ENCODE measurements around the gene TMOD2.

The TMOD2 gene

GRCh38 chr15:51736751-51737521 is 14.5 kb upstream of the TMOD2 start:
- Histone ChIP-seq H3K9ac (ENCODE audit: low read length) (peak overlapping the region; percentile 17), H3K79me2 (ENCODE audit: control insufficient read depth, insufficient read depth, low read length, poor library complexity) (no peaks in the 10 kb centered on the region), H3K4me2 (ENCODE audit: low read length) (peak overlapping the region; percentile 96), H3K23ac (ENCODE audit: low read length) (no peak overlapping the region), H3K4me3 (ENCODE audit: low read depth, low read length) (peak overlapping the region; percentile 85), H4K8ac (ENCODE audit: low read depth, low read length) (peak overlapping the region; percentile 77), H3K4me1 (ENCODE audit: control insufficient read depth in 1 of 2, insufficient read depth in 2 of 2, low read length in 2 of 2) (peaks cover 2 to 6% of the 10 kb centered on the region in 2 experiments), H3K27me3 (ENCODE audit: insufficient read depth, low read length) (no peaks in the 10 kb centered on the region), H3K18ac (ENCODE audit: low read length) (peak overlapping the region; percentile 57), H3K27ac (ENCODE audit: low read depth, low read length) (no peak overlapping the region), H3K36me3 (ENCODE audit: control insufficient read depth in 1 of 2, insufficient read depth in 2 of 2, low read length in 2 of 2) (no peaks in the 10 kb centered on the region), H2AFZ (ENCODE audit: insufficient read depth, low read length, poor library complexity) (peak overlapping the region; percentile 81), H4K12ac (ENCODE audit: low read depth, low read length) (peak overlapping the region; percentile 32), H3K9me3 (ENCODE audit: insufficient read depth, low read depth, low read length) (no peaks in the 10 kb centered on the region), H3K79me1 (ENCODE audit: low read length) (peaks cover 4% of the 10 kb centered on the region), H4K91ac (ENCODE audit: low read depth, low read length) (no peak overlapping the region), H2BK120ac (ENCODE audit: insufficient read depth, low read length, poor library complexity) (peak overlapping the region; percentile 9), H2AK5ac (ENCODE audit: low read length) (no peak overlapping the region), H3K14ac (ENCODE audit: low read length) (peak overlapping the region; percentile 12), H2BK12ac (ENCODE audit: low read length) (no peak overlapping the region), H2BK5ac (ENCODE audit: low read depth, low read length, poor library complexity) (no peak overlapping the region), H3K4ac (ENCODE audit: low read depth, low read length) (no peak overlapping the region)
- peak; percentile 25 to 54 for DNase-seq
- WGBS (ENCODE audit: extremely low coverage, insufficient coverage, insufficient read length): no CpG with 5 or more reads among the region's 69 CpGs

GRCh38 chr15:51737522-51738305 is 13.7 kb upstream of the TMOD2 start, which contains the start of gene LYSMD2:
Gene LYSMD2, minus strand, starts transcription at chr15:51737655. Its CDS starts 33 bp downstream, at chr15:51737622.
- H3K14ac ChIP-seq (ENCODE audit: low read length): peak within 1 kb of the TSS; percentile 12
- no peak within 1 kb of the TSS for H2BK5ac ChIP-seq (ENCODE audit: low read depth, low read length, poor library complexity)
- no peaks in the 10 kb centered on the region for H3K79me2 ChIP-seq (ENCODE audit: control insufficient read depth, insufficient read depth, low read length, poor library complexity)
- no peak within 1 kb of the TSS for H2BK12ac ChIP-seq (ENCODE audit: low read length)
- H3K4ac ChIP-seq (ENCODE audit: low read depth, low read length): no peak within 1 kb of the TSS
- H4K91ac ChIP-seq (ENCODE audit: low read depth, low read length): no peak within 1 kb of the TSS
- H2AFZ ChIP-seq (ENCODE audit: insufficient read depth, low read length, poor library complexity): peak within 1 kb of the TSS; percentile 81
- H3K4me3 ChIP-seq (ENCODE audit: low read depth, low read length): peak within 1 kb of the TSS; percentile 85
- no peaks in the 10 kb centered on the region for H3K9me3 ChIP-seq (ENCODE audit: insufficient read depth, low read depth, low read length)
- H2AK5ac ChIP-seq (ENCODE audit: low read length): no peak within 1 kb of the TSS
- no peaks in the 10 kb centered on the region for H3K27me3 ChIP-seq (ENCODE audit: insufficient read depth, low read length)
- no peaks in the 10 kb centered on the region for H3K36me3 ChIP-seq (ENCODE audit: control insufficient read depth in 1 of 2, insufficient read depth in 2 of 2, low read length in 2 of 2)
- peak within 1 kb of the TSS; percentile 17 for H3K9ac ChIP-seq (ENCODE audit: low read length)
- peak within 1 kb of the TSS; percentile 32 for H4K12ac ChIP-seq (ENCODE audit: low read depth, low read length)
- no peak within 1 kb of the TSS for H3K23ac ChIP-seq (ENCODE audit: low read length)
- H2BK120ac ChIP-seq (ENCODE audit: insufficient read depth, low read length, poor library complexity): peak within 1 kb of the TSS; percentile 9
- peaks cover 4% of the 10 kb centered on the region for H3K79me1 ChIP-seq (ENCODE audit: low read length)
- peak within 1 kb of the TSS; percentile 96 for H3K4me2 ChIP-seq (ENCODE audit: low read length)
- peak within 1 kb of the TSS; percentile 77 for H4K8ac ChIP-seq (ENCODE audit: low read depth, low read length)
- WGBS (ENCODE audit: extremely low coverage, insufficient coverage, insufficient read length): no CpG with 5 or more reads among the region's 67 CpGs
- peaks cover 2 to 4% of the 10 kb centered on the region in 2 experiments for H3K4me1 ChIP-seq (ENCODE audit: control insufficient read depth in 1 of 2, insufficient read depth in 2 of 2, low read length in 2 of 2)
- no peak within 1 kb of the TSS for H3K27ac ChIP-seq (ENCODE audit: low read depth, low read length)
- DNase-seq: peak in 1 of 2 donors; percentile 38
- H3K18ac ChIP-seq (ENCODE audit: low read length): peak within 1 kb of the TSS; percentile 57

- Histone ChIP-seq H2BK5ac (ENCODE audit: low read depth, low read length, poor library complexity) (no peak overlapping the region), H2AK5ac (ENCODE audit: low read length) (no peak overlapping the region), H2BK120ac (ENCODE audit: insufficient read depth, low read length, poor library complexity) (no peak overlapping the region), H3K79me2 (ENCODE audit: control insufficient read depth, insufficient read depth, low read length, poor library complexity) (no peaks in the 10 kb centered on the region), H3K4ac (ENCODE audit: low read depth, low read length) (no peak overlapping the region), H3K27ac (ENCODE audit: low read depth, low read length) (no peak overlapping the region), H3K9ac (ENCODE audit: low read length) (no peak overlapping the region), H4K12ac (ENCODE audit: low read depth, low read length) (no peak overlapping the region), H3K27me3 (ENCODE audit: insufficient read depth, low read length) (no peaks in the 10 kb centered on the region), H3K14ac (ENCODE audit: low read length) (no peak overlapping the region), H3K18ac (ENCODE audit: low read length) (no peak overlapping the region), H4K8ac (ENCODE audit: low read depth, low read length) (no peak overlapping the region), H2BK12ac (ENCODE audit: low read length) (no peak overlapping the region), H3K79me1 (ENCODE audit: low read length) (peaks cover 4% of the 10 kb centered on the region), H4K91ac (ENCODE audit: low read depth, low read length) (no peak overlapping the region), H3K36me3 (ENCODE audit: control insufficient read depth in 1 of 2, insufficient read depth in 2 of 2, low read length in 2 of 2) (no peaks in the 10 kb centered on the region), H3K23ac (ENCODE audit: low read length) (no peak overlapping the region), H3K4me3 (ENCODE audit: low read depth, low read length) (no peak overlapping the region), H3K4me1 (ENCODE audit: control insufficient read depth in 1 of 2, insufficient read depth in 2 of 2, low read length in 2 of 2) (peaks cover 2 to 4% of the 10 kb centered on the region in 2 experiments), H3K9me3 (ENCODE audit: insufficient read depth, low read depth, low read length) (no peaks in the 10 kb centered on the region), H2AFZ (ENCODE audit: insufficient read depth, low read length, poor library complexity) (no peak overlapping the region), H3K4me2 (ENCODE audit: low read length) (no peak overlapping the region)
- DNase-seq: no peak
- no CpG with 5 or more reads among the region's 2 CpGs for WGBS (ENCODE audit: extremely low coverage, insufficient coverage, insufficient read length)
Observed at GRCh38 chr15:51738553-51738952, 12.8 kb upstream of the TMOD2 start.

DNA sequence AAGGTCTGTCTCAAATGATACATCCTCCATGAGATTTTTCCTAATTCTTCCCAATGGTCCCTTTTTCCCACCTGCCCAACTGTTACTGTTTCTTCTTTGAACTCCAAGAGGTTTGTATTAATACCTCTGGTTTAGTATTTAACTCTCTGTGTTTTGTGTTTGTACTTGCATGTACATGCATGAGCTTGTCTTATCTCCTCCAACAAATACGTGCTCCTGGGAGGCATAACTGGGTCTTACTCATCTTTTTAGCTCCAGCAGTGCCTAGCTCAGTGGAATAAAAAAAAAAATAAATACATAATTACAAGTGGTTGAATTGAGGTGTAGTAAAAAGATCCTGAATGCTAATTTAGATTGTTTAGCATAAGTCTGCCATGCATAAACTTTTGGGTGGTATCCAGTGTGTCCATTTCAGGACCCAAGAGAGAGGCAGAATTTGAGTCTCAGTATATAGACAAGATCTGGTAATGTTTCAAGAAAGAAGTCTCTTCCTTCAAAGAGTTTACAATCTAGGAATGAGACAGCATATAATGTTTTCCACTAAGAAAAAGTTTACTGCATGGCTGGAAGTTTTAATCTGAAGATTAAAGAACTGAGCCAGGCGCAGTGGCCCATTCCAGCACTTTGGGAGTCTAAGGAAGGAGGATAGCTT is 12.2 kb upstream of the TMOD2 start:
- Histone ChIP-seq H4K8ac (ENCODE audit: low read depth, low read length) (no peak overlapping the region), H3K4me1 (ENCODE audit: control insufficient read depth in 1 of 2, insufficient read depth in 2 of 2, low read length in 2 of 2) (peaks cover 2 to 4% of the 10 kb centered on the region in 2 experiments), H2BK120ac (ENCODE audit: insufficient read depth, low read length, poor library complexity) (no peak overlapping the region), H3K27ac (ENCODE audit: low read depth, low read length) (no peak overlapping the region), H4K91ac (ENCODE audit: low read depth, low read length) (no peak overlapping the region), H3K9me3 (ENCODE audit: insufficient read depth, low read depth, low read length) (no peaks in the 10 kb centered on the region), H3K36me3 (ENCODE audit: control insufficient read depth in 1 of 2, insufficient read depth in 2 of 2, low read length in 2 of 2) (no peaks in the 10 kb centered on the region), H3K4me3 (ENCODE audit: low read depth, low read length) (no peak overlapping the region), H2BK5ac (ENCODE audit: low read depth, low read length, poor library complexity) (no peak overlapping the region), H4K12ac (ENCODE audit: low read depth, low read length) (no peak overlapping the region), H3K14ac (ENCODE audit: low read length) (no peak overlapping the region), H3K18ac (ENCODE audit: low read length) (no peak overlapping the region), H3K9ac (ENCODE audit: low read length) (no peak overlapping the region), H3K79me1 (ENCODE audit: low read length) (peaks cover 4% of the 10 kb centered on the region), H3K27me3 (ENCODE audit: insufficient read depth, low read length) (no peaks in the 10 kb centered on the region), H3K4ac (ENCODE audit: low read depth, low read length) (no peak overlapping the region), H2BK12ac (ENCODE audit: low read length) (no peak overlapping the region), H2AFZ (ENCODE audit: insufficient read depth, low read length, poor library complexity) (no peak overlapping the region), H3K4me2 (ENCODE audit: low read length) (no peak overlapping the region), H3K79me2 (ENCODE audit: control insufficient read depth, insufficient read depth, low read length, poor library complexity) (no peaks in the 10 kb centered on the region), H3K23ac (ENCODE audit: low read length) (no peak overlapping the region), H2AK5ac (ENCODE audit: low read length) (no peak overlapping the region)
- DNase-seq: no peak
- no CpG with 5 or more reads among the region's 2 CpGs for WGBS (ENCODE audit: extremely low coverage, insufficient coverage, insufficient read length)
